WTC11 (cell line): ENCODE results near the gene CRK. TPM values are rescaled to one million over a fixed set of nuclear protein-coding genes. Genes with fewer than 3 reads are reported as not detected.

Experiments
- ATAC-seq: fragments of 200-7000 bp; cut with Tn5 transposase; 2 replicates; pipeline ENCODE4 v1.10.0; 2021; ENCODE audit warnings: mild to moderate bottlenecking, moderate library complexity
- Bru-seq: library from RNA; stranded (reverse); fragments of 400-500 nt; gene quantifications from one replicate; lab custom pipeline; 2021; lab: Mats Ljungman, UMichigan
- CTCF ChIA-PET: fragments of 300-600 bp; sonication (Branson Sonifier 250); formaldehyde crosslinking; loops from one replicate; lab custom pipeline; 2021; ENCODE audit warnings: antibody characterized with exemption; lab: Charles Lee
- POLR2A ChIA-PET: fragments of 350-600 bp; sonication (Branson Sonifier 250); formaldehyde crosslinking; loops from one replicate; lab custom pipeline; 2021; ENCODE audit warnings: antibody characterized with exemption; lab: Charles Lee
- DNase-seq: peaks from one replicate; pipeline ENCODE4 v3.0.0; 2021; ENCODE audit warnings: low spot score
- H3K27ac Mint-ChIP-seq: 2 replicates; pipeline ENCODE4 v1.8.0; 2021; ENCODE audit warnings: mixed read lengths
- H3K27me3 Mint-ChIP-seq: 2 replicates; pipeline ENCODE4 v1.8.0; 2021; ENCODE audit warnings: low read depth, mild to moderate bottlenecking, moderate library complexity, mixed read lengths
- H3K36me3 Mint-ChIP-seq: 2 replicates; pipeline ENCODE4 v1.8.0; 2021; ENCODE audit warnings: mixed read lengths
- H3K4me1 Mint-ChIP-seq: 2 replicates; pipeline ENCODE4 v1.8.0; 2022; ENCODE audit warnings: mixed read lengths
- H3K4me3 Mint-ChIP-seq: 2 replicates; pipeline ENCODE4 v1.8.0; 2021; ENCODE audit warnings: mild to moderate bottlenecking, moderate library complexity, mixed read lengths
- H3K9me3 Mint-ChIP-seq: 2 replicates; pipeline ENCODE4 v1.8.0; 2021; ENCODE audit warnings: mixed read lengths
- AFF4 ChIP-seq: sonication (generic); formaldehyde crosslinking; IDR thresholded peaks from 2 replicates; pipeline ENCODE4 v1.8.1; 2023; ENCODE audit warnings: mild to moderate bottlenecking, missing genetic modification reagents, borderline replicate concordance
- CBFB ChIP-seq: sonication (generic); formaldehyde crosslinking; IDR thresholded peaks from 2 replicates; pipeline ENCODE4 v1.8.1; 2022; ENCODE audit warnings: mild to moderate bottlenecking, low read depth, missing genetic modification reagents
- ERG ChIP-seq: fragments of 250-450 bp; sonication (Bioruptor Pico); IDR thresholded peaks from 2 replicates; pipeline ENCODE4 v1.8.0; 2021; ENCODE audit warnings: mild to moderate bottlenecking
- FOXP4 ChIP-seq: sonication (generic); formaldehyde crosslinking; IDR thresholded peaks from 2 replicates; pipeline ENCODE4 v1.8.0; 2022; ENCODE audit warnings: mild to moderate bottlenecking, missing genetic modification reagents
- NFYB ChIP-seq: sonication (generic); formaldehyde crosslinking; conservative IDR thresholded peaks from 2 replicates; pipeline ENCODE4 v1.8.0; 2022; ENCODE audit warnings: low read depth, missing genetic modification reagents
- NR2C2 ChIP-seq: sonication (generic); formaldehyde crosslinking; IDR thresholded peaks from 2 replicates; pipeline ENCODE4 v1.8.0; 2022; ENCODE audit warnings: mild to moderate bottlenecking, missing genetic modification reagents
- TP53 ChIP-seq: sonication (generic); formaldehyde crosslinking; IDR thresholded peaks from 2 replicates; pipeline ENCODE4 v1.8.1; 2023; ENCODE audit warnings: mild to moderate bottlenecking, missing genetic modification reagents
- USF1 ChIP-seq: sonication (generic); formaldehyde crosslinking; IDR thresholded peaks from 2 replicates; pipeline ENCODE4 v1.8.0; 2022; ENCODE audit warnings: mild to moderate bottlenecking, missing genetic modification reagents
- ZBTB43 ChIP-seq: sonication (generic); formaldehyde crosslinking; IDR thresholded peaks from 2 replicates; pipeline ENCODE4 v1.8.1; 2023; ENCODE audit warnings: mild to moderate bottlenecking, missing genetic modification reagents
- ZNF121 ChIP-seq: sonication (generic); formaldehyde crosslinking; IDR thresholded peaks from 2 replicates; pipeline ENCODE4 v1.8.0; 2023; ENCODE audit warnings: missing genetic modification reagents
- ZNF317 ChIP-seq: sonication (generic); formaldehyde crosslinking; IDR thresholded peaks from 2 replicates; pipeline ENCODE4 v1.8.1; 2023; ENCODE audit warnings: low read depth, mild to moderate bottlenecking, moderate library complexity, missing genetic modification reagents, borderline replicate concordance
- ZNF512 ChIP-seq: sonication (generic); formaldehyde crosslinking; IDR thresholded peaks from 2 replicates; pipeline ENCODE4 v1.8.1; 2022; ENCODE audit warnings: missing genetic modification reagents, borderline replicate concordance
- long read RNA-seq, 3 experiments: library from RNA in 1 of 3; library from capped mRNA in 1 of 3; library from polyadenylated mRNA in 1 of 3; unstranded in 2 of 3; stranded (forward) in 1 of 3; transcript quantifications; one replicate each; pipeline ENCODE4 v2.0.0, GENCODE V29; 2021
- total RNA-seq: library from RNA; stranded (reverse); gene quantifications from 3 replicates; pipeline ENCODE4 v1.2.3, GENCODE V29; 2021
- TF ChIP-seq, protein P1 (sequence below): sonication (generic); formaldehyde crosslinking; IDR thresholded peaks from 2 replicates; pipeline ENCODE4 v1.8.0; 2022; ENCODE audit warnings: missing genetic modification reagents
- TF ChIP-seq, protein P2 (sequence below): fragments of 200-600 bp; IDR thresholded peaks from 2 replicates; pipeline ENCODE4 v1.8.0; 2022; ENCODE audit warnings: antibody characterized with exemption

Gene CRK
- 43.6 to 45.2 TPM (median 43.7 TPM) in 3 replicates for total RNA-seq
- percentile 79 among the genes with signal in this experiment for Bru-seq, nascent RNA
- long read RNA-seq, experiment 1, transcript CRK-201 (3 exons, 3,880 nt), result minor isoform, 96 of 259 reads
- long read RNA-seq, experiment 1, transcript CRK-202 (3 exons, 3,675 nt), result major isoform, 111 of 259 reads
- long read RNA-seq, experiment 1, partial matches to known transcripts, result 21 of 259 reads
- long read RNA-seq, experiment 1, other reads (novel, unspliced or antisense), result 31 of 259 reads
- long read RNA-seq, experiment 2, transcript CRK-202 (3 exons, 3,675 nt), result minor isoform, 20 of 71 reads
- long read RNA-seq, experiment 2, transcript CRK-201 (3 exons, 3,880 nt), result major isoform, 21 of 71 reads
- long read RNA-seq, experiment 2, partial matches to known transcripts, result 28 of 71 reads
- long read RNA-seq, experiment 2, other reads (novel, unspliced or antisense), result 2 of 71 reads
- long read RNA-seq, experiment 3, partial matches to known transcripts, result 5 of 9 reads
- long read RNA-seq, experiment 3, other reads (novel, unspliced or antisense), result 3 of 9 reads

DNA sequence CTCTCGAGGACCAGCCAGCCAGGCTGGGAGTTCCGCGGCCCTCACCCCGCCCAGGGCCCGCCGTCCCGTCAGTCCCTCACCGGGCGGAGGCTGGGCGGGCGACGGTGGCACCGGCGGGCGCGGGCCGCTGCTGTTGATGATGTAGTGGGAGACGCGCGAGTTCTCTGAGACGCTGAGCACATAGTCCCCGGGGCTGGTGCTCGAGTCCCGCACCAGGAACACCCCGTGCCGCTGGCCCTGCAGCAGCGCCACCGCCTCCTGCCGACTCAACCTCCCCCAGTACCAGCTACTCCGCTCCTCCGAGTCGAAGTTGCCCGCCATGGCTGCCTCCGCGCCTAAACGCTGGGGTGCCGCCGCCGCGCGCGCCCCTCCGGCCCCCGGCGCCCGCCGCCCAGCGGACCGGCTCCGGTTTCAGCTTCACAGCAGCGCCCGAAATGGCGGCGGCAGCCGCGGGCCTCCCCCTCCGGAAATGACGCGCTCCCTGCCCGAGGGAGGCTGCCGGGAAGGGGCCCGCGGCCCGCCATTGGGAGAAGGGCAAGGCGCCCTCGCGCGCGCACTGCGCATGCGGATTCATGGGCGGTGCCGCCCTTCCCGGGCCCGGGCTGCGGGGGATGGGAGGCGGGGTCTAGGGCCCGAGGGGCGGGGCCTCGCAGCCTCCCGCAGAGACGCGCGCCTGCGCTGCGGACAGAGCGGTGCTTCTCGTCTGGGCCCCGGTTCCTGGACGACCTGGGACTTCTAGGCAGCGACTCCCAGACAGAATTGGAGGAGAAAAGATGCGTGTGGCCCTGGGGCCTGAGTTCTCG is at the start of gene CRK:
Gene CRK, minus strand, starts transcription at position 436 of the 803 bp plus-strand sequence. Its CDS starts 115 bp downstream, at position 321.
- H3K27ac Mint-ChIP-seq, result peak within 1 kb of the TSS; percentile 91
- peaks cover 24% of the 10 kb centered on the region for H3K4me1 Mint-ChIP-seq
- H3K27me3 Mint-ChIP-seq, result no peaks in the 10 kb centered on the region; the same call in 1 of the 2 replicates
- H3K4me3 Mint-ChIP-seq, result peak within 1 kb of the TSS; percentile 91
- ChIA-PET CTCF (interaction anchor here (1.0 to 1.6 kb wide), 3 partner anchors 60 to 90 kb away, joined by 3 to 10 read pairs (median 8); partner anchors contain the start of gene INPP5K), POLR2A (no interaction called here)
- peaks cover 14% of the 10 kb centered on the region for H3K36me3 Mint-ChIP-seq
- peak; percentile 98 for DNase-seq
- peaks cover 3% of the 10 kb centered on the region; the same call in 1 of the 2 replicates for H3K9me3 Mint-ChIP-seq
- ATAC-seq, result peak; percentile 94
- no peak for TF ChIP-seq NFYB
- no peak for TF ChIP-seq ZNF121 (CRISPR knock-in tag)
- peak; percentile 87; the same call in 1 of the 2 replicates for TF ChIP-seq CBFB (CRISPR knock-in tag)
- 0 out of 2 replicates have a peak, but pooled peaks have one; percentile 33 for TF ChIP-seq ZBTB43 (CRISPR knock-in tag)
- TF ChIP-seq USF1, result no peak
- TF ChIP-seq AFF4 (CRISPR knock-in tag), result 0 out of 2 replicates have a peak, but pooled peaks have one; percentile 58
- TF ChIP-seq, protein P1, sequence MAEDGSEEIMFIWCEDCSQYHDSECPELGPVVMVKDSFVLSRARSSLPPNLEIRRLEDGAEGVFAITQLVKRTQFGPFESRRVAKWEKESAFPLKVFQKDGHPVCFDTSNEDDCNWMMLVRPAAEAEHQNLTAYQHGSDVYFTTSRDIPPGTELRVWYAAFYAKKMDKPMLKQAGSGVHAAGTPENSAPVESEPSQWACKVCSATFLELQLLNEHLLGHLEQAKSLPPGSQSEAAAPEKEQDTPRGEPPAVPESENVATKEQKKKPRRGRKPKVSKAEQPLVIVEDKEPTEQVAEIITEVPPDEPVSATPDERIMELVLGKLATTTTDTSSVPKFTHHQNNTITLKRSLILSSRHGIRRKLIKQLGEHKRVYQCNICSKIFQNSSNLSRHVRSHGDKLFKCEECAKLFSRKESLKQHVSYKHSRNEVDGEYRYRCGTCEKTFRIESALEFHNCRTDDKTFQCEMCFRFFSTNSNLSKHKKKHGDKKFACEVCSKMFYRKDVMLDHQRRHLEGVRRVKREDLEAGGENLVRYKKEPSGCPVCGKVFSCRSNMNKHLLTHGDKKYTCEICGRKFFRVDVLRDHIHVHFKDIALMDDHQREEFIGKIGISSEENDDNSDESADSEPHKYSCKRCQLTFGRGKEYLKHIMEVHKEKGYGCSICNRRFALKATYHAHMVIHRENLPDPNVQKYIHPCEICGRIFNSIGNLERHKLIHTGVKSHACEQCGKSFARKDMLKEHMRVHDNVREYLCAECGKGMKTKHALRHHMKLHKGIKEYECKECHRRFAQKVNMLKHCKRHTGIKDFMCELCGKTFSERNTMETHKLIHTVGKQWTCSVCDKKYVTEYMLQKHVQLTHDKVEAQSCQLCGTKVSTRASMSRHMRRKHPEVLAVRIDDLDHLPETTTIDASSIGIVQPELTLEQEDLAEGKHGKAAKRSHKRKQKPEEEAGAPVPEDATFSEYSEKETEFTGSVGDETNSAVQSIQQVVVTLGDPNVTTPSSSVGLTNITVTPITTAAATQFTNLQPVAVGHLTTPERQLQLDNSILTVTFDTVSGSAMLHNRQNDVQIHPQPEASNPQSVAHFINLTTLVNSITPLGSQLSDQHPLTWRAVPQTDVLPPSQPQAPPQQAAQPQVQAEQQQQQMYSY (CRISPR knock-in tag), result no peak
- no peak for TF ChIP-seq NR2C2 (CRISPR knock-in tag)
- TF ChIP-seq ERG (CRISPR knock-in tag), result no peak
- peak; percentile 86 for TF ChIP-seq FOXP4
- TF ChIP-seq TP53 (CRISPR knock-in tag), result no peak
- TF ChIP-seq, protein P2, sequence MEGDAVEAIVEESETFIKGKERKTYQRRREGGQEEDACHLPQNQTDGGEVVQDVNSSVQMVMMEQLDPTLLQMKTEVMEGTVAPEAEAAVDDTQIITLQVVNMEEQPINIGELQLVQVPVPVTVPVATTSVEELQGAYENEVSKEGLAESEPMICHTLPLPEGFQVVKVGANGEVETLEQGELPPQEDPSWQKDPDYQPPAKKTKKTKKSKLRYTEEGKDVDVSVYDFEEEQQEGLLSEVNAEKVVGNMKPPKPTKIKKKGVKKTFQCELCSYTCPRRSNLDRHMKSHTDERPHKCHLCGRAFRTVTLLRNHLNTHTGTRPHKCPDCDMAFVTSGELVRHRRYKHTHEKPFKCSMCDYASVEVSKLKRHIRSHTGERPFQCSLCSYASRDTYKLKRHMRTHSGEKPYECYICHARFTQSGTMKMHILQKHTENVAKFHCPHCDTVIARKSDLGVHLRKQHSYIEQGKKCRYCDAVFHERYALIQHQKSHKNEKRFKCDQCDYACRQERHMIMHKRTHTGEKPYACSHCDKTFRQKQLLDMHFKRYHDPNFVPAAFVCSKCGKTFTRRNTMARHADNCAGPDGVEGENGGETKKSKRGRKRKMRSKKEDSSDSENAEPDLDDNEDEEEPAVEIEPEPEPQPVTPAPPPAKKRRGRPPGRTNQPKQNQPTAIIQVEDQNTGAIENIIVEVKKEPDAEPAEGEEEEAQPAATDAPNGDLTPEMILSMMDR, result no peak
- no peak for TF ChIP-seq ZNF512 (CRISPR knock-in tag)
- TF ChIP-seq ZNF317 (CRISPR knock-in tag), result no peak
